Measurements from ENCODE around the gene DRAM1. TPM values are rescaled to one million over a fixed set of nuclear protein-coding genes. Genes with fewer than 3 reads are reported as not detected.

Gene DRAM1
- total RNA-seq, 1 donor: 22.4 TPM

Small RNA genes within 50 kb of the gene (small RNA-seq; reads per million reads assigned to genes)
- gene RNA5SP369 (not detected), gene RNU6-1183P (not detected)

Other genes with a start within 250 kb of the DRAM1 start
- 23.4 TPM for gene CHPT1, start 179.9 kb upstream of the DRAM1 start, total RNA-seq
- gene SYCP3, start 138.1 kb upstream of the DRAM1 start, total RNA-seq: 0.27 TPM
- gene GNPTAB, start 46.6 kb upstream of the DRAM1 start, total RNA-seq: 40.4 TPM
- 38.8 TPM for gene WASHC3, start 184.4 kb downstream of the DRAM1 start, total RNA-seq
- 15.1 TPM for gene NUP37, start 242.5 kb downstream of the DRAM1 start, total RNA-seq
- gene PARPBP, start 242.6 kb downstream of the DRAM1 start, total RNA-seq: 2.4 TPM